Gastrocnemius medialis (tissue), 4 donors: ENCODE results near the gene HMCN2. TPM values are rescaled to one million over a fixed set of nuclear protein-coding genes. Genes with fewer than 3 reads are reported as not detected.
"Not testable (repeated sequence)": the region's sequence is repeated elsewhere in the genome, so short reads cannot be mapped to it uniquely, and the experiment has no call there.

Experiments used
- ATAC-seq, 2 donors: fragments of 150-250 bp; one replicate each; pipeline ENCODE4 v1.9.1; 2016
- DNase-seq, 2 donors: peaks; one replicate each; pipeline ENCODE4 v3.0.0-alpha.2; 2019
- H3K27ac ChIP-seq, 4 donors: fragments of 200-600 bp; sonication (generic); 1 replicate in 1 of 4; 2 replicates in 3 of 4; pipeline ENCODE4 v1.5.1; 2016 to 2018; ENCODE audit warnings: mild to moderate bottlenecking in 2 of 4, moderate library complexity in 1 of 4
- H3K27me3 ChIP-seq, 3 donors: fragments of 200-600 bp; sonication (generic) in 2 of 3; 1 replicate in 1 of 3; 2 replicates in 2 of 3; pipeline versions ENCODE4 v1.5.1 to v1.6.0; 2016 to 2019; ENCODE audit warnings: mild to moderate bottlenecking in 1 of 3, moderate library complexity in 1 of 3
- H3K36me3 ChIP-seq, 2 donors: fragments of 200-600 bp; sonication (generic) in 1 of 2; one replicate each; pipeline ENCODE4 v1.5.1; 2017 to 2018
- H3K4me1 ChIP-seq, 2 donors: fragments of 200-600 bp; sonication (generic) in 1 of 2; one replicate each; pipeline ENCODE4 v1.5.1; 2016 to 2017; ENCODE audit warnings: mild to moderate bottlenecking in 2 of 2
- H3K4me3 ChIP-seq, 4 donors: fragments of 200-600 bp; sonication (generic) in 3 of 4; 1 replicate in 1 of 4; 2 replicates in 3 of 4; pipeline ENCODE4 v1.5.1; 2016 to 2019; ENCODE audit warnings: mild to moderate bottlenecking in 2 of 4
- H3K9me3 ChIP-seq, 3 donors: fragments of 200-600 bp; sonication (generic) in 2 of 3; 1 replicate in 1 of 3; 2 replicates in 2 of 3; pipeline ENCODE4 v1.5.1; 2016 to 2019
- CTCF ChIP-seq, 5 experiments: fragments of 450-650 bp in 3 of 5; fragments of 200-600 bp in 2 of 5; sonication (generic) in 2 of 5; IDR thresholded peaks in 4 of 5; conservative IDR thresholded peaks in 1 of 5; 1 replicate in 4 of 5; 2 replicates in 1 of 5; pipeline ENCODE4 v1.5.1; 2016 to 2019; ENCODE audit warnings: antibody characterized with exemption in 5 of 5, mild to moderate bottlenecking in 3 of 5, moderate library complexity in 3 of 5
- POLR2A ChIP-seq, 2 donors: fragments of 450-650 bp; IDR thresholded peaks; one replicate each; pipeline ENCODE4 v1.6.1; 2017; ENCODE audit warnings: antibody characterized with exemption in 2 of 2, mild to moderate bottlenecking in 2 of 2, moderate library complexity in 2 of 2
- in situ Hi-C, 4 donors: fragments of 200-750 bp; cut with MboI; loops; one replicate each; pipeline versions ENCODE4 v1.15.0 to v1.8.0; 2017; ENCODE audit warnings: low sequenced_read_pairs in 4 of 4
- intact Hi-C: fragments of 100-400 bp; cut with DNase I; formaldehyde crosslinking; loops from one replicate; pipeline ENCODE4 v1.15.1; 2023; ENCODE audit warnings: low total_unique reads
- total RNA-seq, 4 donors: library from RNA; depleted of rRNA; stranded (reverse); fragments of >200 nt; gene quantifications; one replicate each; pipeline versions ENCODE4 v1.1.0 to v1.2.3, GENCODE V29; 2016

HMCN2 gene
- total RNA-seq, 4 donors from 2014 or later = 1.9 to 8.5 (median 7.7) TPM

GRCh38 chr9:130336027-130336610 is 70.6 kb downstream of the HMCN2 start:
- Histone ChIP-seq H3K27ac (no peak overlapping the region), H3K4me1 (no peaks in the 10 kb centered on the region), H3K27me3 (peaks cover 16 to 21% (median 17%) of the 10 kb centered on the region in 3 donors), H3K9me3 (no peaks in the 10 kb centered on the region), H3K36me3 (no peaks in the 10 kb centered on the region), H3K4me3 (no peak overlapping the region)
- ATAC-seq (no peak), DNase-seq (no peak)
- intact Hi-C loops (no loop called here), in situ Hi-C loops (no loop called here)
- TF ChIP-seq CTCF (IDR thresholded peaks at IDR 0.05 in 4 of 5, conservative IDR thresholded peaks at IDR 0.05 in 1 of 5) (no peak), POLR2A (IDR thresholded peaks at IDR 0.05) (no peak)

GRCh38 chr9:130336885-130337284 is 71.3 kb downstream of the HMCN2 start:
- Histone ChIP-seq H3K36me3 (no peaks in the 10 kb centered on the region), H3K4me1 (no peaks in the 10 kb centered on the region), H3K4me3 (no peak overlapping the region), H3K27ac (no peak overlapping the region), H3K27me3 (peaks cover 10 to 17% (median 12%) of the 10 kb centered on the region in 3 donors), H3K9me3 (no peaks in the 10 kb centered on the region)
- intact Hi-C loops = no loop called here
- TF ChIP-seq POLR2A (IDR thresholded peaks at IDR 0.05) (no peak), CTCF (IDR thresholded peaks at IDR 0.05 in 4 of 5, conservative IDR thresholded peaks at IDR 0.05 in 1 of 5) (no peak)
- no peak for DNase-seq
- ATAC-seq = no peak
- in situ Hi-C loops = no loop called here

- in situ Hi-C loops = no loop called here
- intact Hi-C loops = no loop called here
Measured at GRCh38 chr9:130337318-130337717, 71.8 kb downstream of the HMCN2 start.

GRCh38 chr9:130337784-130338380 is 72.3 kb downstream of the HMCN2 start:
- H3K4me3 ChIP-seq = no peak overlapping the region
- no peak for DNase-seq
- H3K27me3 ChIP-seq = peaks cover 6 to 17% (median 11%) of the 10 kb centered on the region in 3 donors
- in situ Hi-C loops (no loop called here), intact Hi-C loops (no loop called here)
- no peaks in the 10 kb centered on the region for H3K4me1 ChIP-seq
- H3K27ac ChIP-seq = no peak overlapping the region
- no peaks in the 10 kb centered on the region for H3K36me3 ChIP-seq
- no peaks in the 10 kb centered on the region for H3K9me3 ChIP-seq
- TF ChIP-seq POLR2A (IDR thresholded peaks at IDR 0.05) (no peak), CTCF (IDR thresholded peaks at IDR 0.05 in 4 of 5, conservative IDR thresholded peaks at IDR 0.05 in 1 of 5) (no peak)
- ATAC-seq = no peak

More at GRCh38 chr9:130337318-130337717, 71.8 kb downstream of the HMCN2 start:
- Histone ChIP-seq H3K27me3 (peaks cover 6 to 17% (median 11%) of the 10 kb centered on the region in 3 donors), H3K27ac (no peak overlapping the region), H3K4me3 (no peak overlapping the region), H3K4me1 (no peaks in the 10 kb centered on the region), H3K9me3 (no peaks in the 10 kb centered on the region), H3K36me3 (no peaks in the 10 kb centered on the region)
- DNase-seq = no peak
- ATAC-seq = no peak
- no peak for TF ChIP-seq CTCF (IDR thresholded peaks at IDR 0.05 in 4 of 5, conservative IDR thresholded peaks at IDR 0.05 in 1 of 5)
- TF ChIP-seq POLR2A (IDR thresholded peaks at IDR 0.05) = no peak

GRCh38 chr9:130338891-130339290 is 73.3 kb downstream of the HMCN2 start:
- H3K36me3 ChIP-seq, H3K4me3 ChIP-seq, ATAC-seq, in situ Hi-C loops, H3K9me3 ChIP-seq, intact Hi-C loops, DNase-seq, H3K27ac ChIP-seq, H3K4me1 ChIP-seq: not testable (repeated sequence)
- peaks cover 3 to 16% (median 11%) of the 10 kb centered on the region in 3 donors for H3K27me3 ChIP-seq
